GM06990 (cell line): ENCODE results near the gene VDR.

Experiments
- DNase-seq: peaks from one replicate; pipeline ENCODE4 v3.0.0-alpha.2; 2011; ENCODE audit not compliant: insufficient read length; ENCODE audit errors: extremely low read depth
- H3K27me3 ChIP-seq: replicated peaks from 2 replicates; pipeline ENCODE4 v1.6.0; 2011; ENCODE audit warnings: low read length; ENCODE audit not compliant: control insufficient read depth, insufficient read depth
- H3K36me3 ChIP-seq: 2 replicates; pipeline ENCODE4 v1.5.1; 2011; ENCODE audit warnings: low read length; ENCODE audit not compliant: control insufficient read depth, insufficient read depth
- H3K4me3 ChIP-seq: replicated peaks from 2 replicates; pipeline ENCODE4 v1.5.1; 2011; ENCODE audit warnings: low read depth, mild to moderate bottlenecking, control low read depth, low read length
- CTCF ChIP-seq: IDR thresholded peaks from 2 replicates; pipeline ENCODE4 v1.5.1; 2011; ENCODE audit warnings: low read length, control low read depth, mild to moderate bottlenecking, inconsistent platforms; ENCODE audit not compliant: insufficient read depth, poor library complexity, severe bottlenecking

VDR gene

DNA sequence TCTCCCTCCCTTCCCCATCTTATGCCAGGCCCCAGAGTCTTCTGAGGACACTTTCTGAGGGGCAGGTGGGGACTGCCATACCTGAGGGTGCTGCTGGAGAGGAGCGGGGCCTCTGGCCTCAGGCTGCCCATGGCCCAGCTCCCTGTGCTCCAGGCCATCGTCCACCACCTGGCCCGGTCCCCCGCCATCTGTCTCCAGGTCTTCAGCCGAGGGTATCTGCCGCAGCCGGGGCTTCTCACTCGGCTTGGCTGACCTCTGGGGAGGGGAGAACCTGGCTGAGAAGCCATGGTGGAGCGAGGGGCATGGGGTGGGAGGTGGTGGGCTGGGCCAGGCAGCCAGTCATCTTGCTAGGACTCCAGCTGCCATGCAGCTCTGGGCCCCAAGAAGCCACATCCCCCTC, 110.1 kb downstream of the VDR start:
- Histone ChIP-seq H3K36me3 (peaks cover 23% of the 10 kb centered on the region), H3K27me3 (no peaks in the 10 kb centered on the region), H3K4me3 (no peak overlapping the region)
- DNase-seq = no peak
- no peak for TF ChIP-seq CTCF

GRCh38 chr12:47793015-47793681, 111.6 kb downstream of the VDR start:
- H3K4me3 ChIP-seq = no peak overlapping the region
- no peak for DNase-seq
- H3K27me3 ChIP-seq = no peaks in the 10 kb centered on the region
- TF ChIP-seq CTCF = no peak
- H3K36me3 ChIP-seq = peaks cover 28% of the 10 kb centered on the region

GRCh38 chr12:47791874-47792273, 112.9 kb downstream of the VDR start:
- no peak for DNase-seq
- Histone ChIP-seq H3K4me3 (no peak overlapping the region), H3K27me3 (no peaks in the 10 kb centered on the region), H3K36me3 (peaks cover 33% of the 10 kb centered on the region)
- TF ChIP-seq CTCF = no peak
